Measurements from ENCODE around the gene CASKIN1.

CASKIN1 gene

DNA sequence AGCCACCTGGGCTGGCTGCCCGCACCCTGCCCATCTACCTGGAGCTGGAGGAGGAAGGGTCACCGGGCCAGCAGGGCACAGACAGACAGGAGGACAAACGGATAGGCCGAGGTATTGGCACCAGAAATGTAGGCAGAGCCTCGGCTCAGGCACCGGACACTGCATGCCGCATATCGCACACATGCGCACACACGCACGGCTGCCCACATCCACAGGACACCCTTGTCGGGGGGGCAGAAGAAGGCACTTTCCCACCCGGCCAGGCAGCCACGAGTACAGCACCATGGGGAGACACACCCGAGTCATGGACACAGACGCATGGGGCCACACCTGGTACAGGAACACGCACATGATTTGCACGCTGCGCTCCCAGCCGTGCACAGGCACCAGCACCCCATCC is 14.5 kb downstream of the CASKIN1 start:
- no peak for TF ChIP-seq ZNF274 (IDR thresholded peaks at IDR 0.05; ENCODE audit: low read depth, low read length)
- no peak overlapping the region for H3K4me3 ChIP-seq (ENCODE audit: low read length)

DNA sequence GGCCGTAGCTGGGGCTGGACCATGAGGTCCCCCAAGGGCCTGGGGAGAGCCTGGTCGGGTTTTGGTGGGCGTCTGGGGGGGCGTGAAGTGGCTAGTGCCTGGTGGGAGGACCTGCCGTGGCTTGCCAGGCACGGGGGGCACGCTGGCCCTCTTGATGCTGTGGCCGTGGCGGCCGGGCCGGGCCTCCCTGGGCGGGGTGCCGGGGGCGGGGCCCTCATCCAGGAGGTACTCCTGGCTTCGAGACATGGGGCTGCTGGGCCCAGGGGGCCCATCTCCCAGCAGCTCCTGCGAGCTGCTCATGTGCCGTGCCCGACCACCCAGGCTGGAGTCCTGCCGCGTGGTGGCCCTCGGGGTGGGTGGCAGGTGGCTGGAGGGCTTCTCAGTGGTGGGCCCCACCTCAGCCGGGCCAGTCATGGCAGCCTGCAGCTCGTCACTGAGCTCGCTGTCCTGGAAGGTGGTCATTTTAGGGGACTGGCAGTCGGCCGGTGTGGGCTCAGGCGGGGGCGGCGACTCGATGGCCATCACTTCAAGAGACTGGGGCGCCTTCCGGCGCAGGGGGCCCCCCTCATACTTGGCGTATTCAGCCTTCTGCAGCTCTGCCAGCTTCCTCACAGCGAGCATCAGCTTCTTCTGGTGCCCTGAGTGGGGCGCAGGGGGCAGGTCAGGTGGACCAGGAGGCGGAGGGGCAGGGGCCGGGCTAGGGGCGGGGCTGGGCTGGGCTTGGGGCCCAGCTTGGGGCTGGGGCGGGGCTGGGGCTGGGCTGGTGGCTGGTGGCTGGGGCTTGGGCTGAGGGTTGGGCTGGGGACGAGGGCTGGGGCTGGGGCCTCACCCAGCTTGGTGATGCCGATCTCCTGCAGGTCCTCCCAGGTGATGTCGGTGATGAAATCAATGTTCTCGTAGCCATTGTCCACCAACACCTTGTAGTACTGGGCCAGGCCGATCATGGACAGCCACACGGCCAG is 15.2 kb downstream of the CASKIN1 start:
- no peak for TF ChIP-seq ZNF274 (IDR thresholded peaks at IDR 0.05; ENCODE audit: low read depth, low read length)
- no peak overlapping the region for H3K4me3 ChIP-seq (ENCODE audit: low read length)

DNA sequence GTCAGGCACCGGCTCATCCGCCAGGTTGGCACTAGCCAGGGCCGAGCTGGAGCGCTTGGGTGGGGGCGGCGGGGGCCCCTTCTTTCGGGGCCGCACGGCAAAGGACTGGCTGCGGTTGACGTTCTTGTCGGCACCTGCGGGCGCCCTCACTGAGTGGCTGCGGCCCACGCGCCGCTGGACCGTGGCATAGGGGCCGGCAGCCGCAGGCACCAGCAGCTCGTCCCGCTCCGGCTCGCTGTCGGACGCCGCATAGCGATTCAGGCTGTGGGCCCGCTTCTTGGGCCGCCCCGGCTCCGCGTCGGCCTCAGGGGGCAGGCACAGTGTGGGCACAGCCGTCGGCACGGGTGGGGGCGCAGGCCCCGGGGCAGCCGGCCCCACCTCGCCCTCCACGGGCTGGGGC is 15.9 kb downstream of the CASKIN1 start:
- no peak for TF ChIP-seq ZNF274 (IDR thresholded peaks at IDR 0.05; ENCODE audit: low read depth, low read length)

DNA sequence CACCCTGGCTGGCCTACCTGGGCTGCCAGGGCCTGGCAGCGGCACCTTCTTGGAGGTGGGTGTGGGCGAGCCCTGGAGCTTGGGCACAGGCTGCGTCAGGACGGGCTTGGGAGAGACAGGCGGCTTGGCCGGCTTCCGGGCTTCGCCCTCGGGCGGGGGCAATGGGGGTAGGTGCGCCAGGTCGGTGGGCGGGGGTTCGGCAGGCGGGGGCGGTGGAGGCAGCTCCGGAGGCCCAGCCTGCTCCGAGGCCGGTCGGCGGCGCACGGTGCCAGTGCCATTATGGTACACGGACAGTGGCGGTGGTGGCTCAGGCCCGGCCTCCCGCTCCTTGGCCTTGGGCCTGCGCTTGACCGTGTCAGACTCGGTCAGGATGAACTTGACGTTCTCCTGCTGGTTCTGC is 16.8 kb downstream of the CASKIN1 start:
- no peak overlapping the region for H3K4me3 ChIP-seq (ENCODE audit: low read length)
- no peak for TF ChIP-seq ZNF274 (IDR thresholded peaks at IDR 0.05; ENCODE audit: low read depth, low read length)

More for the DNA sequence above, 15.9 kb downstream of the CASKIN1 start:
- no peak overlapping the region for H3K4me3 ChIP-seq (ENCODE audit: low read length)

DNA sequence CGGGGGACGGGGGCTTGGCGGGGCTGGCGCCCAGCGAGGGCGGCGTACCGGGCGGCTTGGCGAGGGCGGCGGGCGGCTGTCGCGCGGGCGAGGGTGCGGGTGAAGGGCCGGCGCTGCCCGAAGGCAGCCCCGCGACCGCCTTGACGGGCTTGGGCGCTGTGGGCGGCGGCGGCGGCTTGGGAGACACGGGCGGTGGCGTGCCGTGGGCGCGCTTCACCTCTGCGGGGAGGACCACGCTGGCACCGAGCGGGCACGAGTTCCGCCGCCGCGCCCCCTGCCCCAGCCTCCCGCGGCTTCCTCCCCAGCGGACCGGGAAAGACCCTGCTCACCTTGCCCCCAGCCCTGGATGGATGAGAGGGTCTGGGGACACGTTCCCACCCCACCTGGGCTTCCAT is 17.3 kb downstream of the CASKIN1 start:
- no peak overlapping the region for H3K4me3 ChIP-seq (ENCODE audit: low read length)
- TF ChIP-seq ZNF274 (IDR thresholded peaks at IDR 0.05; ENCODE audit: low read depth, low read length), result no peak

DNA sequence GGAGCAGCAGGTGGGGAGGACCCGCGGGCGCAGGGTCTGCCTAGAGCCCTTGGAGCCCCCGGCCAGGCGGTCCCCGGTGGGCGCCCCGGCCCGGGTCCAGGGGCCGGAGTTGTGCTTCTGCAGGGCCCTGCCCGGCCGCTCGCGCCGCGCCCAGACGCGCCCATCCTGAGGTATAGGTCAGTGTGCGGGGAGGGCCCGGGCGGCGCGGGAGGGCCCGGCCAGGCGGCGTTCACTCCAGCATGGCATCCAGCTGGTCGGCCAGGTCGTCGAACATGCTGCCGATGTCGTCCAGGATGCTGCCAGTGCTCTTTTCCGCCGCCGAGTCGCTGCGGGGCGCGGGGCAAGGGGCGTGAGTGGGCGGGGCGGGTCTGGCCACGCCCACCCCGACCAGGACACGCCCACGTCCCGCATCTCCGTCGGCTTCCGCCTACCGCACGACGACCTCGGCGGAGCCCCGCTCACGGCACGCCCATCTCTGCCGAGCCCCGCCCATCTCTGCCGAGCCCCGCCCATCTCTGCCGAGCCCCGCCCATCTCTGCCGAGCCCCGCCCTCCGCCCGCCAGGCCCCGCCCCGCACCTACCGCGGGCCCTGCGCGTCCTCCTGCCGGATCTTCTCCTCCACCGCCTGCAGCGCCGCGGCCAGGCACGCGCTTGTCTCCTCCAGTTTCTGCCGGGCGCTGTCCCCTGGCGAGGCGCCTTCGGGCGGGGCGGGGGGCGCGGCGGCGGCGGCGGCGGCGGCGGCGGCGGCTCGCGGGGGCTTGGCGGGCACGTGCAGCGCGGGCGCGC is 17.9 kb downstream of the CASKIN1 start:
- H3K4me3 ChIP-seq (ENCODE audit: low read length), result no peak overlapping the region
- no peak for TF ChIP-seq ZNF274 (IDR thresholded peaks at IDR 0.05; ENCODE audit: low read depth, low read length)

DNA sequence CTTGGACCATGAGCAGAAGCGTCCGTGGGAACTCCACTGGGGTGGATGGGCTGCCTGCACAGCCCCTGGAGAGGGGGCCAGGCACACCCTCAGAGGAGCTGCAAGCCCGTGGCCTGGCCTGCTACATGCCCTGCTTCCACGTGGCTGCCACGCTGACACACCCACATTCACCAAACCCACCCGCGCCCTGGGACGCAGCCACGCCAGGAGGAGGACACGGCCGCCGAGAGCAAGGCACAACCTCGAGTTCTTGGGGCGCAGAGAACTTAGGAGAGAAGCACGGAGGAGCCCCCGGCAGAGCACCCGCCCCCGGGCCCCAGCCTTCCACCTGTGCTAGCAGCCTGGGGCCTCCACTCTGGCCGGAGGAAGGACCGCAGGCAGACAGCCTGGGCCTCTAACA is 18.8 kb downstream of the CASKIN1 start:
- H3K4me3 ChIP-seq (ENCODE audit: low read length), result no peak overlapping the region
- no peak for TF ChIP-seq ZNF274 (IDR thresholded peaks at IDR 0.05; ENCODE audit: low read depth, low read length)

DNA sequence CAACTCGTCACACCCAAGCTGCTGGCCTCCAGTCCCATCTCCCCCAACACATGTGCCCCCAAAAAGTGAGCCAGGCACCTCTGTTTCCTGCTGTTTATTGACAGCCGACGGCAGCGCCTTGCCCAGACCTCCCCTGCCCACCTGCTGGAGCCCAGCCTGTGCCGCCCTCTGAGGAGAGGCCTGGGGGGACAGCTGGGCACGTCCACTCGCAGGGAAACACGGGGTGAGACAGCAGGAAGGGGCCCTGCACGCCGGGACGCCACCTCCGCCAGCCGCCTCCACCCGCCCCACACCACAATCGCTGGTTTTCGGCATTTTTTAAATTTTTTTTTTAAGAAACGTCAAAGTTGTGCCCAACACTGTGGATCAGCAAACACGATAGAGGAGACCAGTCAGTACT is 19.3 kb downstream of the CASKIN1 start:
- TF ChIP-seq ZNF274 (IDR thresholded peaks at IDR 0.05; ENCODE audit: low read depth, low read length), result no peak
- H3K4me3 ChIP-seq (ENCODE audit: low read length), result no peak overlapping the region

DNA sequence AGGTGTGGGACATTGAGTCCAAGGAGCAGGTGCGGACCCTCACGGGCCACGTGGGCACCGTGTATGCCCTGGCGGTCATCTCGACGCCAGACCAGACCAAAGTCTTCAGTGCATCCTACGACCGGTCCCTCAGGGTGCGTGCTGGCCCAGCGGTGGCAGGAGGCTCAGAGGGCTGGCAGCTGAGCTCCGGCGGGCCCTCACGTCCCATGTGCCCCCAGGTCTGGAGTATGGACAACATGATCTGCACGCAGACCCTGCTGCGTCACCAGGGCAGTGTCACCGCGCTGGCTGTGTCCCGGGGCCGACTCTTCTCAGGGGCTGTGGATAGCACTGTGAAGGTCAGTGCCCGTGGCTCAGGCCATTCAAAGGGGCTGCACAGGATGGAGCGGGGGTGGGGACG is 20.4 kb downstream of the CASKIN1 start:
- TF ChIP-seq ZNF274 (IDR thresholded peaks at IDR 0.05; ENCODE audit: low read depth, low read length), result no peak
- H3K4me3 ChIP-seq (ENCODE audit: low read length), result no peak overlapping the region

DNA sequence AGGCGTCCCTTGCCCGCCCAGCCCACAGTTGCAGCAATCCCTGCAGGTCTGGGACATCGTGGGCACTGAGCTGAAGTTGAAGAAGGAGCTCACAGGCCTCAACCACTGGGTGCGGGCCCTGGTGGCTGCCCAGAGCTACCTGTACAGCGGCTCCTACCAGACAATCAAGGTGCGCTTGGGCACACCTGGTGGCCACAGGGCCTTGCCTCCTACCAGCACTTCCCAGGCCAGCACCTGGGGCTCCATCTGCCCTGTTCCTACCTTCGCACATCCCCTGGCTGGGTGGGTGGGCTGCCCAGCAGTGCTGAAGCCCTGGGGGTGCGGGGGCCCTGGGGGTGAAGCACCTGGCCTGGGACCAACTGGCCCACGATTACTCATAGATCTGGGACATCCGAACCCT is 21.0 kb downstream of the CASKIN1 start:
- H3K4me3 ChIP-seq (ENCODE audit: low read length), result no peak overlapping the region
- TF ChIP-seq ZNF274 (IDR thresholded peaks at IDR 0.05; ENCODE audit: low read depth, low read length), result no peak

DNA sequence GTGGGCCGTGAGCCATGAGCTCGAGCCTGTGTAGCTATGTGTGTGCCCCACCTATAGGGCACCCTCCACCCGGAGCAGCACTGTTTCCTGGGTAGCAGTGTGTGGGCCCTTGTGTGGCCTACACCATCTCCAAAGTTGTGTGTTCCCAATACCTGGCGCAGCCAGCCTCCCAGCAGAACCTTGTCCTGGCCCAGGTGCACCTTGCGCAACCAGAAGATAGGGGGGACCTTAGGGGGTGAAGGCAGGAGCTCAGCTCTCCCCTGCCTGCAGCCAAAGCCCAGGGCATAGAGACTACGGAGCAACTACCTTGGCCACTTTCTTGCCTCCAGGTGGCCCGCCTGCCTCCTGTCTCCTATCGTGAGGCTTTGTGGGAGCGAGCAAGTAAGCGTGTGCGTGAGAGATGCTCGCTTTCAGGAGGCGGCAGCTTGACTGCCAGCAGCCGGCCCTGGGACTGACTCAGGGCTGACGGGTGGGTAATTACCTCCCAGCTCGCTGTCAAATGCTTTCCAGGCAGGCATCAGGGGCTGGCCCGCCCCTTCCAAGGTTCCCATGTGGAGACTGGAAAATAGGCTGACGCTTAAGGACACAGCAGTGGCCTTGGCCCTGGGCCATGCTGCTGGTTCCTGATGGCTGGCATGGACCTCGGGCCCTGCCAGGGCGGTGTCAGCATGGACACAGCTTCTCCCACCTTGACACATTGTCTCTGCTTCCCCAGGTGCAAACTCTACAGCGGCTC is 21.8 kb downstream of the CASKIN1 start:
- no peak for TF ChIP-seq ZNF274 (IDR thresholded peaks at IDR 0.05; ENCODE audit: low read depth, low read length)
- no peak overlapping the region for H3K4me3 ChIP-seq (ENCODE audit: low read length)

DNA sequence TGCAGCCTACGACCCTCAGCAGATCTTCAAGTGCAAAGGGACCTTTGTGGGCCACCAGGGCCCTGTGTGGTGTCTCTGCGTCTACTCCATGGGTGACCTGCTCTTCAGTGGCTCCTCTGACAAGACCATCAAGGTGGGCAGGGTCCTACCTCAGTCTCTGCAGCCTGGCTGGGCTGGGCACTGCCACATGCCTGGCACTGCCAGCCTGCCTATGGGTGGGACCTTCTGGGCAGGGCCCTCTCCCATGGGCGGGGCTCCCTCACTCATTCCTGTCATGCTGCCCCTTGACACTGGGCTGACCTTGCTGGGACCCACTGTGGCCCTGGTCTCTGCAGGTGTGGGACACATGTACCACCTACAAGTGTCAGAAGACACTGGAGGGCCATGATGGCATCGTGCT is 22.5 kb downstream of the CASKIN1 start:
- TF ChIP-seq ZNF274 (IDR thresholded peaks at IDR 0.05; ENCODE audit: low read depth, low read length), result no peak
- no peak overlapping the region for H3K4me3 ChIP-seq (ENCODE audit: low read length)

DNA sequence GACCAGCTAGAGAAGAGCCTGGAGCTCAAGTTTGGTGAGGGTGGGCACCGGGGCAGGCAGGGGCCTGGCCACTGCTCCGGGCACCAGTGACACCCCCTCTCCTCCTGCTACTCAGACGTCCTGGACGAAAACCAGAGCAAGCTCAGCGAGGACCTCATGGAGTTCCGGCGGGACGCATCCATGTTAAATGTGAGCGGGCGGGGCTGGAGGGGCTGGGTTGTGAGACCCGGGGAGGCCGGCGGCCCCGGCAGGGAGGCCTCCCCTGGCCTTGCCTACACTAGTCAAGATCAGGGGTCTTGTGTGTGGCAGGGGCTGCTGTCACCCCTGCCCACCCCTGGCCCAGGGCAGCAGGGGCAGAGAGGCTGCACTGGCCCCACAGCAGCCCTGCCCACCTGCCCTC is 23.0 kb downstream of the CASKIN1 start:
- no peak for TF ChIP-seq ZNF274 (IDR thresholded peaks at IDR 0.05; ENCODE audit: low read depth, low read length)
- no peak overlapping the region for H3K4me3 ChIP-seq (ENCODE audit: low read length)

DNA sequence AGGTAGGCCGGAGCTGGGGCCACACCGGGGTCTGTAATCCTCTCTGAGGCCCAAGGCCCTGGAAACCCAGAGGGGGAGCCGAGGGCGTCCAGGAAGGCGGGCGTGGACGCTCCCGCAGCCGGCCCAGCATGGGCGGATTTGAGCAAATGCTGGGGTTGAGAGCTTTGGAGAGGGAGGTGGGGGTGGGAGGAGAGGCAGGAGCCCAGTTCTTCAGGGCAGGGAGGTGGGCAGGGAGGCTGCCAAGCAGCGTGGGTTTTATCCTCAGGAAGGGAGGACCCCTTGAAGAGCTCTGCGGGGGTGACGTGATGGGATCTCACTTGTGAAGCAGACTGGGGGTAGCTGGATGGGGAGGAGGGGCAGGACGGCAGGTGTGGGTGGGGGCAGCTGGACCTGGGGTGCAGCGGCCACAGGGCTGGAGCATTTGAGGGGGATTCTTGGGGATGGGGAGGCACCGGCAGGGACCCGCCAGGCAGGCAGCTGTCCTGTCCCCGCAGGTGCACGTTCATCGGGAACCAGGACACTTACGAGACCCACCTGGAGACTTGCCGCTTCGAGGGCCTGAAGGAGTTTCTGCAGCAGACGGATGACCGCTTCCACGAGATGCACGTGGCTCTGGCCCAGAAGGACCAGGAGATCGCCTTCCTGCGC is 23.6 kb downstream of the CASKIN1 start:
- TF ChIP-seq ZNF274 (IDR thresholded peaks at IDR 0.05; ENCODE audit: low read depth, low read length), result no peak
- H3K4me3 ChIP-seq (ENCODE audit: low read length), result no peak overlapping the region
